Right lobe of liver (tissue), 6 donors: ENCODE data around the gene CIDEB. TPM values are rescaled to one million over a fixed set of nuclear protein-coding genes. Genes with fewer than 3 reads are reported as not detected.

Experiments
- ATAC-seq, 4 donors: fragments of 200-7000 bp; cut with Tn5 transposase; one replicate each; pipeline ENCODE4 v1.9.1; 2020; ENCODE audit warnings: mild to moderate bottlenecking in 4 of 4, moderate library complexity in 4 of 4
- DNase-seq, 3 donors: peaks; one replicate each; pipeline ENCODE4 v3.0.0-alpha.2; 2020
- H3K27ac ChIP-seq, 3 donors: fragments of 200-600 bp; one replicate each; pipeline ENCODE4 v1.8.0; 2022
- H3K27me3 ChIP-seq, 2 donors: fragments of 200-600 bp; one replicate each; pipeline ENCODE4 v1.8.0; 2022
- H3K36me3 ChIP-seq, 4 donors: fragments of 200-600 bp; sonication (generic) in 1 of 4; one replicate each; pipeline versions ENCODE4 v1.5.1 to v1.8.0; 2017 to 2022; ENCODE audit warnings: control low read depth in 1 of 4
- H3K4me1 ChIP-seq, 4 donors: fragments of 200-600 bp; sonication (generic) in 1 of 4; one replicate each; pipeline versions ENCODE4 v1.5.1 to v1.8.0; 2017 to 2022; ENCODE audit warnings: control low read depth in 1 of 4
- H3K4me3 ChIP-seq, 3 donors: fragments of 200-600 bp; one replicate each; pipeline ENCODE4 v1.8.0; 2022
- H3K9me3 ChIP-seq, 4 donors: fragments of 200-600 bp; sonication (generic) in 1 of 4; one replicate each; pipeline versions ENCODE4 v1.5.1 to v1.8.0; 2017 to 2022; ENCODE audit warnings: control low read depth in 1 of 4
- CTCF ChIP-seq, 4 donors: fragments of 200-600 bp in 3 of 4; fragments of 450-650 bp in 1 of 4; IDR thresholded peaks; one replicate each; pipeline versions ENCODE4 v1.5.1 to v1.8.0; 2016 to 2022; ENCODE audit warnings: antibody characterized with exemption in 4 of 4, mild to moderate bottlenecking in 2 of 4
- POLR2A ChIP-seq: fragments of 450-650 bp; IDR thresholded peaks from one replicate; pipeline ENCODE4 v1.6.1; 2017; ENCODE audit warnings: antibody characterized with exemption, mild to moderate bottlenecking
- WGBS: methylation state at CpG from one replicate; pipeline ENCODE4 v1.1.6; 2018; ENCODE audit warnings: low coverage, low lambda C conversion rate; ENCODE audit not compliant: insufficient coverage; ENCODE audit errors: missing lambda C conversion rate; 5-methylcytosine and 5-hydroxymethylcytosine counted together
- intact Hi-C, 2 donors: fragments of 100-400 bp; cut with DNase I; formaldehyde crosslinking; loops; one replicate each; pipeline versions ENCODE4 v1.11.2 to v1.14.1; 2022
- total RNA-seq, 6 experiments: library from RNA; depleted of rRNA in 2 of 6; stranded (reverse); fragments of >200 nt in 2 of 6; fragmentation: NEBNext Ultra II Directional in 3 of 6; extraction: Animal tissue kit (Norgen Biotek cat#: 25700) in 3 of 6; gene quantifications; one replicate each; pipeline versions ENCODE4 v1.1.0 to v1.2.4, GENCODE V29; 2016 to 2023
- donor health status: DM: no; HTN: yes; CAD: no.
- donor health status: DM: no; HTN: no; CAD: no.
- donor health status: DM: no; HTN: no; CAD: no.
- donor health status: DM: no; HTN: yes; CAD: no.
- donor health status: DM: no; HTN: yes; CAD: no.

Gene CIDEB
- total RNA-seq, 6 experiments from 2014 or later, result 118 to 219 (median 196) TPM

GRCh38 chr14:24272467-24272866 lies 35.3 kb downstream of the CIDEB start:
- ATAC-seq, result no peak
- Histone ChIP-seq H3K36me3 (peaks cover 0 to 12% (median under 1%) of the 10 kb centered on the region in 4 donors), H3K27ac (peak overlapping the region in 1 of 3 donors; percentile 5), H3K9me3 (no peaks in the 10 kb centered on the region), H3K27me3 (no peaks in the 10 kb centered on the region), H3K4me1 (peaks cover 0 to 13% (median 1%) of the 10 kb centered on the region in 4 donors), H3K4me3 (no peak overlapping the region)
- no peak for TF ChIP-seq POLR2A
- TF ChIP-seq CTCF (IDR thresholded peaks at IDR 0.05), result no peak
- intact Hi-C loops, result no loop called here
- 79% methylated on average over 2 of the region's 2 CpGs for WGBS
- no peak for DNase-seq

- Histone ChIP-seq H3K36me3 (peaks cover 0 to 16% (median 4%) of the 10 kb centered on the region in 4 donors), H3K4me3 (peak overlapping the region; percentile 81 to 87 (median 86)), H3K27ac (peak overlapping the region; percentile 89 to 97 (median 89)), H3K9me3 (no peaks in the 10 kb centered on the region), H3K4me1 (peaks cover 0 to 13% (median 1%) of the 10 kb centered on the region in 4 donors), H3K27me3 (no peaks in the 10 kb centered on the region)
- 9% methylated on average over 2 of the region's 3 CpGs for WGBS
- ATAC-seq, result no peak
- TF ChIP-seq CTCF (IDR thresholded peaks at IDR 0.05) (no peak), POLR2A (no peak)
- intact Hi-C loops, result no loop called here
- DNase-seq, result no peak
Observed at GRCh38 chr14:24271834-24272263, 35.9 kb downstream of the CIDEB start.

DNA sequence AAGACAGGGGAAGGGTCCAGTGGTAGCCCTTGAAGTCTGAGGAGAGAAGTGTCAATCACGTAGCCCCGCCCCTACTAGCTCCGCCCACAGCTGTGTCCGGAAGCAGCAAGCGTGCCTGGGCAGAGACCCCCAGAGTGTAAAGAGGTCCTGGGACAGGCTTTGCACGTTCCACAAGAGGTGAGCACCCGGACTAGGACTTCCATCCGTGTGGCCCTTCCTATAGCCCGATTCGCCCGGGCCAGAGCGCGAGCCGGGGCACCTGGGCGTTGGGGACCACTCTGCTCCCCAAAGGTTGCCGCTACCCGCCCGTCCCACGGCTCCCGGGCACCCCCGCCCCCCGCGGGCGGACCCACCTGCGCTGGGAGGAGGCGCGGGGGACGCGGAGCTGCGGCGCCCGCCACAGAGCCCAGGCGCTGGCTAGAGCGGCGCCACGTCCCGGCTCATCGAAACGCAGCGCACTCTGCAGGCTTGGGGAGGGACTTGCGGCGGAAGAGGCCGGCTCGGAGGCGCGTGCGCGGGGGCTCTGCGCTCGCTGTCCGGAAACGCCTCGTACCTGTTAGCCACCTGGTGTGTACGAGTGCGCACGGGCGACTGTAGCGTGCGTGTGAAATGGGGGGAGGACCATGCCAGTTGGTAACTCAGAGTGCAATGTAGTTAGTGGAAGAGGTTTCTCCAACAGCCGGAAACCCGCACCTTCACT lies 36.5 kb downstream of the CIDEB start, which contains the start of gene RABGGTA:
TSS of gene RABGGTA (minus strand) at position 464 of the 700 bp plus-strand sequence. CDS start 482 bp downstream, outside the sequence.
- Histone ChIP-seq H3K36me3 (peaks cover 0 to 22% (median 5%) of the 10 kb centered on the region in 4 donors), H3K4me3 (peak within 1 kb of the TSS; percentile 81 to 87 (median 86)), H3K9me3 (no peaks in the 10 kb centered on the region), H3K4me1 (peaks cover 0 to 13% (median 1%) of the 10 kb centered on the region in 4 donors), H3K27me3 (no peaks in the 10 kb centered on the region), H3K27ac (peak within 1 kb of the TSS; percentile 89 to 97 (median 89))
- ATAC-seq (peak; percentile 97), DNase-seq (peak; percentile 89 to 91 (median 91))
- no CpG with 5 or more reads among the region's 61 CpGs for WGBS
- TF ChIP-seq POLR2A (peak; percentile 86), CTCF (IDR thresholded peaks at IDR 0.05) (peak; percentile 72 to 87 (median 74))
- intact Hi-C loops, result no loop called here

DNA sequence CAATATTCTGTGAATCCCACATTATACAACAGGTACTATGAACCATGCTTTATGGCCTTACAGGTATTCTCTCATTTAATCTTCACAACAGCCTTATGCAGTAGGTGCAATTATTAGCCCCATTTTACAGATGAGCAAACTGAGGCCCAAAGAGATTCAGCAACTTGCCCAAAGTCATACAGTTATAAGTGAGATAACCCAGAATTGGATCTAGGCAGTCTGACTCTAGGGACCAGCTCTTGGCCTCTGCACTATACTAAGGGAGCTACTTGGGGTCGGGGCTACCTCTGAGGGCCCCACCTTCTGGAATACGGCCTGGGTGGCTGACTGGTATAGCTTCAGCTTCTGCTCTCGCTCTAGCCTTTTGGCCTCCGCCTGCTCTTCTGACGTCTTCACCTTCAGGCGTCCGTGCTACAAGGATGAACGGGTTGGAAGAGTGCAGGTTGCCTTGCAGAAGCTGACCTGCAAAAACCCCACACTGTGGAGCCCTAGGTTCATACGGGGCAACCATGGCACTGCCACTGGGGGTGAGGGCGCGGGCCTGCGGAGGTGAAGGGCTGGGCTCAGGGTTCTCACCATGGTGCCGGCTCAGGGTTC lies 37.1 kb downstream of the CIDEB start:
- peak overlapping the region; percentile 81 to 87 (median 86) for H3K4me3 ChIP-seq
- DNase-seq, result peak in 1 of 3 donors; percentile 49
- peak overlapping the region in 2 of 3 donors; percentile 89 to 97 for H3K27ac ChIP-seq
- intact Hi-C loops, result no loop called here
- H3K4me1 ChIP-seq, result peaks cover 0 to 13% (median 1%) of the 10 kb centered on the region in 4 donors
- WGBS, result 0% methylated on average over 2 of the region's 13 CpGs
- H3K27me3 ChIP-seq, result no peaks in the 10 kb centered on the region
- H3K36me3 ChIP-seq, result peaks cover 0 to 24% (median 5%) of the 10 kb centered on the region in 4 donors
- no peaks in the 10 kb centered on the region for H3K9me3 ChIP-seq
- peak in 2 of 4 donors; percentile 5 to 6 for ATAC-seq
- TF ChIP-seq POLR2A (no peak), CTCF (IDR thresholded peaks at IDR 0.05) (no peak)
